ENCODE measurements around the gene TRAPPC14.
"Not testable (repeated sequence)": the region's sequence is repeated elsewhere in the genome, so short reads cannot be mapped to it uniquely, and the experiment has no call there.

Gene TRAPPC14

DNA sequence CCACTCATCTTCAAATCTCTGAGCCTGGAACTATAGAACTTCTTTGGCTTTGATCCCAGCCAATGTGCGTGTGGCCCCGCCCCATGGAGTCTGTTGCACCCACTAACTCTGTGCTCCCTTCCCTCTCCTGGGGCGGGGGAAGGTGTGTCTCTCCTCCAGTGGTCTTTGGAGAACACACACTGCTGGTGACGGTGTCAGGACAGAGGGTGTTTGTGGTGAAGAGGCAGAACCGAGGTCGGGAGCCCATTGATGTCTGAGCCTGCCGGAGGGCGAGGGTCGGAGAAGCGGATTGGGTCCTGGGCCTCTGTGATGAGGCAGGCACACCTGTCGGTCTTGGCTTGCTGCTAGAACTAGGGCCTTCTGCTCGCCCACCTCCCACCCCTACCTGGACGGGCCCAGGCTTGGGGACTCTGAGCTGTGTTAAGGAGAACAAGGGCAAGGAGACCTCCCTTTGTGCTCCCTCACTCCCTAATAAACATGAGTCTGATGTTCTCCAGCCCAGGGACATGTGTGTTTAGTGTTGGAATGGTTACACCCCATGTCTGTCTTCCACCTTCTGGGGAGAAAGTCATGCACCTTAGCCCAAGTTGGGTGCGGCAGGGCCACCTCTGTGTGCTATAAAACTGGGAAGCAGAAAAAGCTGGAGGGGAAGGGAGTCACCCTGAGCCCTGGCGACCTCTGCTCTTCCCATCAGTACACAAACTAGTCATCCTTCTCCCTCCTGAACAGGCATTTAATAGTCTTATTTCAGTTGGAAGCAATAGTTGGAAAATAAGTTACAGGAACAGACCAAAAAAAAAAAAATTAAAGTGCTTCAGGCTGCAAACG is 4.6 kb downstream of the TRAPPC14 start:
- no peak for DNase-seq (ENCODE audit: low spot score)

DNA sequence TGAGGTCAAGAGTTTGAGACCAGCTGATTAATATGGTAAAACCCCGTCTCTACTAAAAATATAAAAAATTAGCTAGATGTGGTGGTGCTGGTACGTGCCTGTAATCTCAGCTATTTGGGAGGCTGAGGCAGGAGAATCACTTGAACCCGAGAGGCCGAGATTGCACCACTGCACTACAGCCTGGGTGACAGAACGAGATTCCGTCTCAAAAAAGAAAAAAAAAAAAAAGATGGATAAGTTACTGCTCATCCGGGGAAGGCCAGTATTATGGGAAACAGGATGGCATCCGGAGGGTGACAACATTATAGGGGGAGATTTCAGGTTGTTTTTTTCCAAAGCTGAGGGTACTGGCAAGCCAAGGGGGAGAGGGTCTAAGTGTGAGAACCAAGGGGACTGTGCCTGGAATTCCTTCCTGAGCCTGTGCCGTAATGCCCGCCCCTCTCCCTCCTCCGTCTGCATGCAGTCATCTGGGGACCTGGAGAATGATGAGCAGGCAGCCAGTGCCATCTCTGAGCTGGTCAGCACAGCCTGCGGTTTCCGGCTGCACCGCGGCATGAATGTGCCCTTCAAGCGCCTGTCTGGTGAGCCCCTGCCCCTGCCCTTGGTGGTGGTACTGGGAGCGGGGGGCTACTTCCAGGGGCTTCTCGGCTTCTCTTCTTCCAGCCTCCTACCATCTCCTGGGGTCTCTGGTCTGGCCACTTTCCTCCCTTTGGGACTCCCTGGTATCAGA is 5.4 kb downstream of the TRAPPC14 start:
- no peak for DNase-seq (ENCODE audit: low spot score)

DNA sequence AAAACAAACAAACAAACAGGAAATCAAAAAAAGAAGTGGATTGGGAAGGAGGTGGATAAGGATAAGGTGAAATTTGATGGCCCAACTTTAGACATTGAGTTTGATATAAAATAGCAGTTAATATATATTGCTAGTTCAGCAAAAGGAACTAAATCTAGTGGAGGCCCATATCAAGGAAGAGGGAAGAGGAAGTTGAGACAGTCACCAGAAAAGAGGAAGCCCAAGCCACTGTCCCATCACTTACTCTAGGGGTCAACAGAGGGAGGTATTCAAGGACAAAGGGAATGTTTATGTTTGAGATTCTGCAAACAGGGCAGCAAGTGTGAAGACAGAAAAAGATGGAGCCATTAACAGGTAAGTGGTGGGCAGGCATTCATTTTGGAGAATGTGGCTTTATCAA is 6.1 kb downstream of the TRAPPC14 start:
- no peak for DNase-seq (ENCODE audit: low spot score)

DNA sequence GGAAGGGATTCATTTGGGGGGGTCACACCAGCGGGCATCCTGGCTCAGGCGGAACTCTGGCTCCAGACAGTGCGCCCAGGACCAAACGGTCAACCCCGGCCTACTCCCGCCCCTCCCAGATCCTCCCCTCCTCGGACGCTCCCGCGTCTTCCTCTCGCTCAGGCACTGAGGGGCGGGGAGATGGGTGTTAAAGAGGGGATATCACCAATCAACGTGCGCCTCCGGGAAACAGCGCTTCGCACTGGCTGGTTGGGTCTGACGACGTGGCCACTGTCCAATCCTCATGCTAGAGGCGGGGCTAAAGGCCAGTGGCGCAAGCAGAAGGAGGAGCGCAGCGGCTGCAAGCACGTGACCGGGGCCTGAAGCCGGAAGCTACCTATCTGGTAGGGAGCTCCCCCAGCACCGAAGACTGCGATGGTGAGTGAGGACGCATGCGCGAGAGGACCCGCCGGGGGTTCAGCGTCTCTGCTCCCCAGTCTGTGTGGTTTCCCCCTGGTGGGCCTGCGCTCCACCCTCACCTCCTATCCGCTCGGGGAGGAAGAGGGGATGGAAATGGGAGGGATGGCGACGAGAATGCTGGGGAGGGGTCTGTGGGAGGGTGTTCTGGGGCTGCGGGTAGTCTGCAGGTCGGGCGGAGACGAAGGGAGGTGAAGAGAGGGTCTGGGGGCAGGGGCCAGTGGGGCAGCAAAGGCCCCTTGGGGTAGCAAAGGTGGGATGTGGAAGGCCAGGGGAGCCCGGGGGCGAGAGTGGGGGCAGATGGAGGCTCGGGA is 9.8 kb downstream of the TRAPPC14 start, which contains the start of gene LAMTOR4:
Gene LAMTOR4 (plus strand): TSS at position 360 of the 770 bp plus-strand sequence. CDS start 55 bp downstream, at position 415.
- peak; percentile 99 for DNase-seq (ENCODE audit: low spot score)

DNA sequence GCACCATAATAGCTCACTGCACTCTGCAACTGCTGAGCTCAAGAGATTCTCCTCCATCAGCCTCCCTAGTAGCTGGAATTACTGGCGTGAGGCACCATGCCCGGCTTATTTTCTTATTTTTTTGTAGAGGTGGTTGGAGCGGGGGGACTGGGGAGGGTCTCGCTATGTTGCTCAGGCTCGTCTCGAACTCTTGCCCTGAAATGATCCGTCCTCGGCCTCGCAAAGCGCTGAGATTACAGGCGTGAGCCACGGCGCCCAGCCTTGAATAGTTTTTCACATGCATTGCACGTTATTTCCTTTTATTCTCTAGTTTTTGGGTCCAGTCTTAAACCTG is 10.3 kb downstream of the TRAPPC14 start:
- no peak for DNase-seq (ENCODE audit: low spot score)

DNA sequence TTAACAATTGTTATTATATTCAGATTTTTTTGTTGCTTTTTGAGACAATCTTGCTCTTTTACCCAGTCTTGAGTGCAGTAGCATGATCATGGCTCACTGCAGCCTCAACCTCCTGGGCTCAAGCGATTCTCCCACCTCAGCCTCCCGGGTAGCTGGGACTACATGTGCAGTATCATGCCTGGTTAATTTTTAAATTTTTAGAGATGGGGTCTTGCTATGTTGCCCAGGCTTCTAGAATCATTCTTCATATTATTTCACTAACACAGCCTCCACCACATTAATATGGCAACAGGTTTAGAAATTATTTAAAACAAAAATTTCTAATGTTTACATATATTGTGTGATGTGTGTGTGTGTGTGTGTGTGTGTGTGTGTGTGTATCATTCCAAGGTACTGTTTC is 11.2 kb downstream of the TRAPPC14 start:
- DNase-seq (ENCODE audit: low spot score), result no peak

DNA sequence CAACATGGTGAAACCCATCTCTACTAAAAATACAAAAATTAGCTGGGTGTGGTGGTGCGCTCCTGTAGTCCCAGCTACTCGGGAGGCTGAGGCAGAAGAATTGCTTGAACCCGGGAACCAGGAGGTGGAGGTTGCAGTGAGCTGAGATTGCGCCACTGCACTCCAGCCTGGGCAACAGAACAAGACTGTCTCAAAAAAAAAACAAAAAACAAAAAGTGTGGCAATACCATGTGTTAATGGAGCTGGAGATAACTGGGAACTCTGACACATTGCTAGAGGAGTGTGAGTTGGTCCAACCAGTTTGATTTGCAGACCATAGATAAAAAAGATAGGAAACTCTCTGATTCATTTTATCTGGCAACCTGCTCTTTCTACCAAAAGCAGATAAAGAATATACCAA is 12.2 kb downstream of the TRAPPC14 start:
- DNase-seq (ENCODE audit: low spot score), result not testable (repeated sequence)

DNA sequence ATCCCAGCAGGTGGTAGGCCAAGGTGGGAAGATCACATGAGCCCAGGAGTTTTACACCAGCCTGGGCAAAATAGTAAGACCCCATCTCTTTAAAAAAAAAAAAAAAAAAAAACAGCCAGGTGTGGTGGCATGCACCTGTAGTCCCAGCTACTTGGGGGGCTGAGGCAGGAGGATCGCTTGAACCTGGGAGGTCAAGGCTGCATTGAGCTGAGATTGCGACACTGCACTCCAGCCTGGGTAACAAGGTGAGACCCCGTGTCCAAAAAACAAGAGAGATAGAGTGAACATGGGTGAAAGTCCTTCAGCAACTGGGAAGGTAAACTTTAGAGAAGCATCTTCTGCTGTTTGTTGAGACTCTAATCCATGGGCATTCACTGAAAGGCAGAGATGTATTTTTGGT is 16.1 kb downstream of the TRAPPC14 start:
- no peak for DNase-seq (ENCODE audit: low spot score)

DNA sequence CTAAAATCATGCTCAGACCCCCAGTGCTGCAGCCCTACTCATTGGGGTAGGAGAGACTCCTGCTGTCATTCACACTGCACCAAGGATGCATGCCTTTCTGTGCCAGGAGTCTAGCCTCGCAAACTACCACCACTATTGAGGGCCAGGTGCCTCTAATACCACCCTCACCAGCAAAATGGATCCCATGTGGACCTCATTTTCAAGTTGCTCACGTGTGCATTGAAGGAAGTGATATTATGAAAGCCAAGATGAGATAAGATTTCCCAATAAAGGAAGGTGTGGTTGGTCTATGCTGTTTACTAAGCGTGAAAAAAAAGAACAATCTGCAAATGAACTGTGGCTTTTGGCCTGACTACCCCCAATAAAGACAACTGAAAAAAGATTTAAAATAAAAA is 17.0 kb downstream of the TRAPPC14 start:
- no peak for DNase-seq (ENCODE audit: low spot score)

DNA sequence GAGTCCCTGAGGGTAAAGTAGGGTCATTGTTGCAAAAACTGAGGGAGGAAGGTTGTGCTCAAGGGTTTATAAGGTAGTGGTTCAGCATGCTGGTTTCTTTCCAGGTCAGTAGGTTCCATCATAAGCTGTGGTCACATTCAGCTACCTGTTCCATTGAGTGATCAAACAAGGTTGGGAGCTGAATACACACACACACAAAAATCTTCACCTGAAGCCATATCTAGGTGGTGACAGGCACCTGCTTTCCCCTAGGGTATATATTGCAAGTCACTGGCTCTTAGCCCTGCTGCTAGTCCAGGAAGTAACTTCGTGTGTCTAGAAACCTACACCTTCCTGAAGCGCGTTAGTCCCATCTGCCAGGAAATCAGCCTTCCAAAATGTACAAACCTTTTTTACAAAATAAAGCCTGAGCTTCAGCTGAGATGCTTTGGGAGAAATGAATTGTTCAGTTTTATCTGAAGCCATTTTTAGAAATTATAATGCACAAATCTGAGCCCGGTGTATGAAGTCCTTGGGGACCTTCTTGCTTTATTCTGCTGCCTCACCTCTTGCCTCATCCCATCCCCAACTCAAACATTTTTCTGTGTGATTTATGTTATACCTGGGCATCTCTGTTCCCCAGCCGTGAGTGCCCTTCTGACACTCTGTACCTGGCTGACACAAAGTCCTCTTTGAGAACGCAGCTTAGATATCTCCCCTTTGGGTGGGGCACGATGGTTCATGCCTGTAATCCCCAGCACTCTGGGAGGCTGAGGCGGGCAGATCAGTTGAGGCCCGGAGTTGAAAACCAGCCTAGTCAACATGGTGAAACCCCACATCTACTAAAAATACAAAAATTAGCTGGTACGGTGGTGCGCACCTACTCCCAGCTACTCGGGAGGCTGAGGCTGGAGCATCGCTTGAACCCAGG is 20.4 kb downstream of the TRAPPC14 start:
- DNase-seq (ENCODE audit: low spot score), result no peak

DNA sequence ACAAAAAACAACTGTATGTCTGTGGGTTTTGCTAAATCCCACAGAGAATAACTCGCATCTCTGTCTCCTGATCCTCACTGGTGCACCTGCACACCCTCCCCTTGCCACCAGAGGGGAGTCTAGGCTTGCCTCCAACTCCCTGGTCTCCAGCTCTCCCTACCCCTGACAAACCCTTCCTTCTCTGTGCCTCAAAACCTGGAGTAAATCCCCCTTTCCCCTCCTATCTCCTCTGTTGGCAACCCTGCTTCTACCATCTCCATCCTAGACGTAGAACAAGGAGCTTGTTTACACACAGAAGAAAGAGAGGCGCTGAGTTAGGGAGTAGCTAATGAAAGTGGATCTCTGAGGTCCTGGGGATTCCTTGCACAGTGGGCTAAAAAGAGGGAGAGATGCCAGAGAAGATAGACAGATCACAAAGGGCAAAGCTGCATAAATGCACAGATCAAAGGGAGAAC is 25.8 kb downstream of the TRAPPC14 start:
- DNase-seq (ENCODE audit: low spot score), result peak; percentile 82

DNA sequence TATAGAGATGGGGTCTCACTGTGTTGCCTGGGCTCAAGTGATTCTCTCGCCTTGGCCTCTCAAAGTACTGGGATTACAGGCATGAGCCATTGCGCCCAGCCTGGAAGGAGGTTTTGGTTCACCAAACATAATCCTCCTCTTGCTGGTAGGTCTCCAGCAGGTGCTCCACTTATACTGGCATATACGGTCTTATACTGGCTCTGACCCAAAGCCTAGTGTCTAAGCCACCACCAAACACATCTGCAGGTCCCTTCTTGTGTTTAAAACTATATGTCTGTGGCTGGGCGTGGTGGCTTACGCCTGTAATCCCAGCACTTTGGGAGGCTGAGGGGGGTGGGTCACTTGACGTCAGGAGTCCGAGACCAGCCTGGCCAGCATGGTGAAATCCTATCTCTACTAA is 26.4 kb downstream of the TRAPPC14 start:
- DNase-seq (ENCODE audit: low spot score), result no peak

DNA sequence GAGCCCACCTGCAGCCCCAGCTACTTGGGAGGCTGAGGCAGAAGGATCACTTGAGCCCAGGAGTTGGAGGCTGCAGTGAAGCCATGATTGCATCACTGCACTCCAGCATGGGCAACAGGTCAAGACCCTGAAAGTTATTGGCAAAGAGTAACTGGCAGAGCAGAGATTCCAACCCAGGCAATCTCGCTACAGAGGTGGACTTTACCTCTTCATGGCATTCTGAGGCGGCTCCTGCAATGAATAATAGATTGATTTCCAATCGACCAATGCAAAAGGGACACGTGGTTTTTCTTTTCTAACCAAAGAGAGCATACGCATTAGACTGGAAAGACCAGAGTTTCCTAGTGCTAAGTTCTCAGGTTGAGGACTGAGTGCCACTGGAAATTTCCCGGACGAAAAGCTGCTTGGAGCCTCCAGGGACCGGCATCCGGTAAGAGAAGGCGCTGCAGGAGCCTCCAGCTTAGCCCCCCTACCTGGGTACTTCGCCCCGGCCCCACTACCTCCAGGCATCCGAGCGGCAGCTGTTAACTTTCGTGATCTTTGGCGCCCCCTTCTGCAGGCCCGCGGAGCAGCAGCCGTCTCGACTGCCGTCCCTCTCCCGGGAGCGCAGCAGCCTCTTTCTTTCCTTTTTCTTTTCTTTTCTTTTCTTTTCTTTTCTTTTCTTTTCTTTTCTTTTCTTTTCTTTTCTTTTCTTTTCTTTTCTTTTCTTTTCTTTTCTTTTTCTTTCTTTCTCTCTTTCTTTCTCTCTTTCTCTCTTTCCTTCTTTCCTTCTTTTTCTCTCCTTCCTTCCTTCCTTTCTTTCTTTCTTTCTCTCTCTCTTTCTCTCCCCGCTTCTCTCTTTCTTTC is 27.7 kb downstream of the TRAPPC14 start:
- DNase-seq (ENCODE audit: low spot score), result peak; percentile 73

DNA sequence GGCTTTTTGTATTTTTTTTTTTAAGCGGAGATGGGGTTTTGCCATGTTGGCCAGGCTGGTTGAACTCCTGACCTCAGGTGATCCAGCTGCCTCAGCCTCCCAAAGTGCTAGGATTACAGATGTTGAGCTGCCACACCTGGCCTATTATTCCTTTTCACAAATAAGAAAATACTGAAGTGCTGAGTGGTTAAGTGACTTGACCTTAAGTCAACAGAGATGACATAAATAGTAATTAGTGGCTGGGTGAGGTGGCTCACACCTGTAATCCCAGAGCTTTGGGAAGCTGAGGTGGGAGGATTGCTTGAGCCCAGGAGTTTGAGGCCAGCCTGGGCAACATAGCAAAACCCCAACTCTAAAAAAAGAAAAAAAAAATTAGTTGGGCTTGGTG is 28.3 kb downstream of the TRAPPC14 start:
- not testable (repeated sequence) for DNase-seq (ENCODE audit: low spot score)

DNA sequence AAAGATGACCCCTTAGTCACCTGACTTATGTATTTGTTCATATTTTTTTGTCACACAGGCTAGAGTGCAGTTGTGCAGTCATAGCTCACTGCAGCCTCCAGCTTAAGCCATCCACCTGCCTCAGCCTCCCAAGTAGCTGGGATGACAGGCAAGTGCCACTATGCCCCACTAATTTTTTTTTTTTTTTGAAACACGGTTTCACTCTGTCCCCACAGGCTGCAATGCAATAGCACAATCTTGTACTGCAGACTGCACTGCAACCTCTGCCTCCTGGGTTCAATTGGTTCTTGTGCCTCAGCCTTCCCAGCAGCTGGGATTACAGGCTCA is 29.9 kb downstream of the TRAPPC14 start:
- no peak for DNase-seq (ENCODE audit: low spot score)

DNA sequence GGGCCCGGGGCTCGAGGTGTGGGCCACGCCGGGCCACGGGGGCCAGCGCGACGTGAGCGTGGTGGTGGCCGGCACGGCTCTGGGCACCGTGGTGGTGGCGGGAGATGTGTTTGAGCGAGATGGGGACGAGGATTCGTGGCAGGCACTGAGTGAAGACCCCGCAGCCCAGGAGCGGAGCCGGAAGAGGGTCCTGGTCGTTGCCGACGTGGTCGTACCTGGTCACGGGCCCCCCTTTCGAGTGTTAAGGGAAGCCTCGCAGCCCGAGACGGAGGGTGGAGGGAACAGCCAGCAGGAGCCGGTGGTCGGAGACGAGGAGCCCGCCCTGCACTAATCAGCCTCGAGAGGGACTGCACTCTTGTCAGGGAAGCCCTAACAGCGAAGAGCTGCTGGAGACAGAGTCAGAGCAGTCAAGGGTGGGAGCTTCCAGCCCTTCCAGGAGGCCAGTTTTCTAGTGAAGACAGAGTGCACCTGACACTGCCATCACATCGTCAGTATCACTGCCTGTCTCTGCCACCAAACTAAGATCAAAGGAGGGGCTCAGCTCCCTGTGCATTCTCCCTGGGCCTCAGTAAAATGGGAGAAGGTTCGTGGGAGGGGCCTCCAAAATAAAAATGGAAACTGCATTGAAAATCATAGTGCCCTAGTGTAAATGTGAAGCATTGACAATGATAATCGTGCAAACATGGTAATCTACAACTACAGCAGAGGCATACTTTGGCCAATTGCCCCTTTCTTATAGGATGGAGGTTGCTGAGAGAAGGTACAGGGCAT is 30.5 kb downstream of the TRAPPC14 start:
- DNase-seq (ENCODE audit: low spot score), result peak; percentile 36

DNA sequence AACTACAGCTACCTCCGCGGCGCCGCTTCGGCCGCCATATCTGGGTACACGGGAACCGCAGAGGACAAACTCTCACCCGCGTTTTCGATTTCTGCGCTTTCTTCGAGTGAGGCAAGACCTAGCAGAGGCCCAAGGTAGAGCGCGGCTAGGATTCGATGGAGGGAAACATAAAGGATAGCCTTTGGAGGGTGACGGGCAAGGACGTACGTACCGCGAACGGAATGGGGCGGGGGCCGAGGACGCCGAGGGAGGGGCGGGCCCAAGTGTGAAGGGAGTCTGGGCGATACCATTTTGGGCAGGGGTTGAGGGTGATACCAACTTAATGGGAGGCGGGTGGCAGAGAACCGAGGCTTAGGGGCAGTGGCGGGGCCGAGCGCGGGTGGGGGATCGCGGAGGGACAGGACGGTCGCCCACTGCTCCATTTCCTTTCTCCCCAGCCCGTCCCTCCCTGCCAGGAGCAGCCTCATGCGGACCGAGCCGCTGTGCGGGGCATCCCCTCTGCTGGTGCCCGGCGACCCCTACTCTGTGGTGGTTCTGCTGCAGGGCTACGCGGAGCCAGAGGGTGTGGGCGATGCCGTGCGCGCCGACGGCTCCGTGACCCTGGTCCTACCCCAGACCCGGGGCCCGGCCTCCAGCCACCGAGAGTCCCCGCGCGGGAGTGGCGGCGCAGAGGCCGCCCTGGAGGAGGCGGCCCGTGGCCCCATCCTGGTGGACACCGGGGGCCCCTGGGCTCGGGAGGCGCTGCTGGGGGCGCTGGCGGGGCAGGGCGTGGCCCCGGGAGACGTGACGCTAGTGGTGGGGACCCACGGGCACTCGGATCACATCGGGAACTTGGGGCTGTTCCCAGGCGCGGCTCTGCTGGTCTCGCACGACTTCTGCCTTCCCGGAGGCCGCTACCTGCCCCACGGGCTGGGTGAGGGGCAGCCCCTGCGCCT is 31.3 kb downstream of the TRAPPC14 start, which contains the start of gene MBLAC1:
Gene MBLAC1 (plus strand): TSS at position 37 of the 935 bp plus-strand sequence. CDS start 429 bp downstream, at position 466.
- DNase-seq (ENCODE audit: low spot score), result peak; percentile 93

DNA sequence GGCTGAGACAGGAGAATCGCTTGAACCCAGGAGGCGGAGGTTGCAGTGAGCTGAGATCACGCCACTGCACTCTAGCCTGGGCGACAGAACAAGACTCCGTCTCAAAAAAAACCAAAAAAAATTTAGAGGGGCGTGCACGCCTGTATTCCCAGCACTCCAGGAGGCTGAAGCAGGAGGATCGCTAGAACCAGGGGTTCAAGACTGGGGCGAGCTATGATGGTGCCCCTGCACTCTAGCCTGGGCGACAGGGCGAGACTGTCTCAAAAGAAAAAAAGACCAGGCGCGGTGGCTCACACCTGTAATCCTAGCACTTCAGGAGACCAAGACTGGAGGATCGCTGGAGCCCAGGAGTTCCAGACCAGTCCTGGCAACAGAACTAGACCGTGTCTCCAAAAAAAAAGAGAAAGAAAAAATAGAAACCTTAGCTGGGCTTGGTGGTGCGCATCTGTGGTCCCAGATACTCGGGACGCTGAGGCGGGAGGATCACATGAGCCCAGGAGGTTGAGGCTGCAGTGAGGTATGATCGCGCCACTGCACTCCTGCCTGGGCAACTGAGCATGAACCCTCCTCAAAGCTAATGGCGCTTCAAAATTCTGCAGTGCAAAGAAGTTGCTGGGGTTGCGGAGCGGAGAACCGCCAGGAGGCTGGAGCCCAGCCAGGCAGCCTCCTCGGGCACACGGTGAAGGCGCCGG is 32.1 kb downstream of the TRAPPC14 start:
- no peak for DNase-seq (ENCODE audit: low spot score)

Data from hepatic stellate cell (primary cell).